Left kidney (tissue), 2 donors: ENCODE data around the gene TEK. TPM values are rescaled to one million over a fixed set of nuclear protein-coding genes. Genes with fewer than 3 reads are reported as not detected.

Experiments used
- DNase-seq: peaks from one replicate; pipeline ENCODE4 v3.0.0-alpha.2; 2013
- polyA plus RNA-seq: library from polyadenylated mRNA; unstranded; fragments of 120-200 nt; gene quantifications from one replicate; pipeline ENCODE4 v1.2.1, GENCODE V29; 2013; ENCODE audit not compliant: insufficient read length

TEK gene
- polyA plus RNA-seq, 1 donor = 34.4 TPM

DNA sequence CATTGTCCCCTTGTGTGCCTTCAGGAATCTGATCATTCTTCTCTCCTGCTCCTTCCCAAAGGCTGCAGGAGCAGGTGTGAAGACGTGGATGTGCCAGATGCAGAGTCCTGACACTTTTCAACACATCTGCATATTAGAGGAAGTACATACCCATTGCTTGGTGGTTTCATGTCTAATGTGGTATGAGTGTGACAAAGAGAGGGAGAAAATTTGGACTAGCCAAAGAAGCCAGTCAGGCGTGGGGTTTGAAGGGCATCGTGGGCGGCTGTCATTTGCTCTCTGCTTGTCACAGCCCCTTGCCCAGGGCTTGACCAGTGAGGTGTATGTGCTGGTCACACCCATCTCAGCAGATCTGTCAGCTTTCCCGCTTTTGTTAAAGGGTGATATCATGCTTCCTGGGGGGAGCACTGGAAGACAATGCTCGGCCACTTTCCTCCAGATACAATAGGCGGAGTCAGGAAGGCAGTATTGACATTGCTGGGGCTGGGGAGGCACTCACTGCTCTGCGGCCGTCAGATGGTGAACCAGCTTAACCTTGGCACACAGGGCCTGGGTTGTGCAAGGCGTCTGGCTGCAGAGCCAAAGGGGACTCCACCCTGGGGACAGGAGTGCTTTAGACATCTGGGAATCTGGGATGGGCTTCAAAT is 8.6 kb downstream of the TEK start:
- DNase-seq = no peak

DNA sequence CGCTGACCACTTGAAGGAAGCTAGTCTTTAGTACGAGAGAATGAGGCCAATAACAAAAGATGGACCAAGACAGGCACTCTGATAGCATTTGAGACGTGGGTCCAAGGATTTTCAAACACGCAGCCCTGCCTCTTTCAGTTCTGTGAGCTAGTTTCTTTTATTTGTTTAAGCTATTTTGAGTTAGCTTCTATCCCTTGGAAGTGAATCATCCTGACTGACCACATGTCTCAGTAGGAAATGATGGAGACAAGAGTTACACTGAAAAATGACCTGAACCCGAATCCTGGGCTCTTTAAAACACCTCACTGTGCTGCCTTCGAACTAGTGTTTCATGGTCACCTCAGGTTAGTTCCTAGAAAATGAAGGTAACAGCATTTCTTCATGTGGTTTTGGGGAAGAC is 9.9 kb downstream of the TEK start:
- DNase-seq = no peak

DNA sequence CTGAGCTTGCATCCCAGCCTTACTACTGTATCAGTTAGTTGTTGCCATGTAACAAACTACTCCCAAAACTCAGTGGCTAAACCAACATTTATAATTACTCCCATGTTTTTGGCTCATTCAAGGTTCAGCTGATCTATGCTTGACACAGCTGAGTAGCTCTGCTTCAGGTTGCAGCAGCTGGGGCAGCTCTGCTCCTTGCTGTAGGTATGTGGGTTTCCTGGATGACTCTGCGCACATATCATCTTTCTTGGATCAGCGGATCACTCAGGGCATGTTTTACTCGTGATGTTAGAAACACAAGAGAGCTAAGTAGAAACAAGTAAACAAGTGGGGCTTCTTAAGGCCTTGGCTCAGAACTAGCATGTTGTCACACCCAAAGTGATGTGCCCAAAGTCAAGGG is 15.1 kb downstream of the TEK start:
- DNase-seq = no peak

DNA sequence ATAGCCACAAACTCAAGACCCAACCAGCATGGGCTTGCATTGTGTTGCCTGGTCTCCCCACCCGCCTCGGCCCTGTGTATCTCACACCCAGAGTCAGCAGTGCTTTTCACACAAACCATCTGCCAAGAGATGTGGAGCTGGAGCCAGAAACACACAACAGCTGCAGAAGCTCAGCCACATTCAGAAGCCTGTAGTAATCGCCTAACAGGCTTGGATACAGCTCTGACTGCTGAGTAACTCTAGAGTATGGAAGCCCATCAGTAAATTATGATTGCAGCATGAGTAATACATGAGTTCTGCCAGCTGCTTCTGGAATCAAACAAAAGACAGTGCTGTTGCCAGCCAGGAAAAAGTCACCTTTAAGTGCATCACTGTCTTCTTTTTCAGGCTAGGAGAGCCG is 16.0 kb downstream of the TEK start:
- DNase-seq = peak; percentile 78

DNA sequence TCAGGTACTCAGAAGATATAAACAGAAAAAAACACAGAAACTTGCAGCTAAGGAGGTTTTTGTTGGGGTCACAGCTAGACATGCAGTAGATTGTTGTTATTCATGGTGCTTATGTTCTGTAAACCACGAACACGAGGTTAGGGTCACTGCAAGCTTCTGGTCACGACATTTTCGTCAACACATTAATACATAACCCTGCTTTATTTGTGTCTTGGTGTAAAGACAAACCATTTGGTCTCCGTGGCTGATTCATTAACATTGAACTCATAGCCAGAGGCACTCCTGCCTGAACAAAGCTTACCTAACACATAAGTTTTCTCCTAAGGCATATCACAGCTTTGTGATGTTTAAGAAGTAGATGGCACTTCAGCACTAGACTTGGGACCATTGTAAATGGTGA is 16.9 kb downstream of the TEK start:
- DNase-seq = no peak

DNA sequence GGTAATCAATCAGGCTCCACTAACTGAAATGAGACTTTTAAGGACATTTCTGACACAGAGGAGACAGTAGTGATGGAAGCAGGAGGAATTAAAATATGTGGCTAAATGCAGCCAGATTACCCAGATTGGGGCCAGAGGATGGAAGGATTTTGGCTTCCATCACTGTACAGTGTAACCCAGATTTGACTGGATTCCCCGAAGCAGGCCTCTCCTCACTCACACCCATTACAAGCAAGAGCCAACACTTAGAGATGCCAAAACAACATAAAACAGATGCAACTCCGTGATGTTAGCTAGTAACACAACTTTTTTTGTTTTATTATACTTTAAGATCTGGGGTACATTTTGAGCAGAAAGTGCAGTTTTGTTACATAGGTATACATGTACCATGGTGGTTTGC is 17.6 kb downstream of the TEK start:
- DNase-seq = no peak

DNA sequence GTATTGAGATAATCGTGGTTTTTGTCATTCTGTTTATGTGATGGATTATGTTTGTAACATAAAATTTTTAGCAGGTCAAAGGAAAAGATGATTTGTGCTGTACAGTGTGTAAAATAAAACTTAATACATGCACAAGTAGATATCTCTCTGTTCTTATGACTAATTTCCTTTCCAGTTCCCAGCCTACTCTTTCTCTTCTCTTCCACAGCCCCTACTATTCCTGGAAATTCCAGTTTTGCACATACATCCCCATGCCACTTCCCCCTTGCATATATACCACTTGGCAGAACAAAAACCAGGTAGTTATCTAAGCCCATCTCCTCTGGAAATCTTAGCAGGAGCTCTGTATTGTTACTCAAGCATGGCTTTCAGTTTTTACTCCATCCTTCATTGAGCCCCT is 20.2 kb downstream of the TEK start:
- no peak for DNase-seq

DNA sequence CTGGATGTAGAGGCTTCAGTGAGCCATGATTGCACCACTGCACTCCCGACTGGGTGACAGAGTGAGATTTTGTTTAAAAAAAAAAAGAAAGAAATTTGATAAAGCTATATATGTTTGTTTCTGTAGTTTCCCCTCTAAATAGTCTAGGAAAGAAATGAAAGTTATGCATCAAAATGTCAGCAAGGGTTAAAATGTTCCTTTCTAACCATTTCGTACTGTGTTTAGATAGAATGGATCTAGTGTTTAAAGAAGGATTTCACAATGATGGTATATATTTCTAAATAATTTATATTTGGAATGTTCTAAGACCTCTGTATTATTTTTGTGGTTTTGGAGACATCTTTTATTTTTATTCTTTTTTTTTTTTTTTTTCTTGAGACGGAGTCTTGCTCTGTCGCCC is 22.7 kb downstream of the TEK start:
- DNase-seq = no peak

DNA sequence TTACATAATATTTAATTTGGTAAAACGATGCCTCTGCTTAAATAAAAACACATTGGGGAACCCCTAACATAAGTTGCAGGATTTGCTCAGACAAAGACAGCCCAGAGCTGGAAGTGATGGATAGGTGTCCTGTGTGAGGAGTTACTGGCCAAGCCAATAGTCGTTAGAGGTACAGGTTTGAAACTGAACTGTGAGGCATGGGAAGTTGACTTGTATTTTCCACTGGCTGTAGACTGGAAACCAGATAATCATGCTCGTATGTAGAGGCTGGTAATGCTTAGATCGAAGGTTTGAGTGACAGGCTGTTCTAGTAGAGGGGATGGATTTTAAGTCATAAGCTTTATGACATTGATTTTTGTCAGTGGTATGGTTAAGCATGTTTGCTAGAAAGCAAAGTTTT is 24.8 kb downstream of the TEK start:
- no peak for DNase-seq

DNA sequence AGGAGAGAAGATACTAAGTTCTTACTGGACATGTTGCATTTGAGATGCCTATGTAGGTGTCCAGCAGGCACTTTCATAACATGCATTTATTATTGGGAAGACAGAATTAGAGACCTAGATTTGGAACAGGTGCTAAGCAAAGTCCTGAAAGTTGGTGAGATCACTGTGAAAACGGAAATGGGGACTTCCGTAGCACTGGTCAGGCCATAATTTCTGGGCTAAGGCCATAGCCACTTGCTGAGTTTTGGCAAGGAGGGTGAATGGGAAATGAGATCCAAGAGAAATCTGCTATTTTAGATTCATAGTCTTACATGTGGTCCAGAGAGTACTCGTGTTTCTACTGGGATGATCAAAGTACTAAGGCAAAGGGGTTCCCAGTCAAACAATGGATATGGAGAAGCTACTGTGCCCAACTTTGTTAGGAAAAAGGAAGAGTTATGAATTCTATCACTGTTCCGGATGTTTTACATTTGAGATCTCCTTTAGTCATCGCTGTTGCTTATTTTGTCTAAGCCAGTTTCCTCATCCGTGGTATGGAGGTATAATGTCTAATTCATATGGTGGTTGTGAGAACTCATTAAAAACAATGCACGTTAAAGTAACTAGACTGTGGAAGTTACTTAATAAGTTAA is 33.4 kb downstream of the TEK start:
- no peak for DNase-seq

DNA sequence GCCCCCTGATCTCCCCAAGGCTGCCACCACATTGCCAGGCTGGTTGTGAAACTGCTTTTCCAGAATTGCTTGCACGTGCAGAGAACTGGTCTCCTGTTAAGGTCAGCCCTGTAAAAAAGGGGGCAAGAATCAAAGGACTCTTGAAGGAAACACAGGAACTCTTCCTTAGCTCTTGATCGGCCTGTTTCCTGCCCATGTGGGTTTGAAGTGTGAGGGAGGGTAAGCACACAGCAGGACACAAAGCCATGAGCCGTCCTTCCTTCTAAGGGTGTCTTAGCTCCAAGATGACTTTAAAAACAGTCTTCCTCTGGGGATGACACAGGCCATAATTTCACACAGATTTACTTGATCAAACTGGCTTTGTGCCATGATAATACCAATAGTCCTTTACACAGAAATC is 36.1 kb downstream of the TEK start:
- DNase-seq = no peak

DNA sequence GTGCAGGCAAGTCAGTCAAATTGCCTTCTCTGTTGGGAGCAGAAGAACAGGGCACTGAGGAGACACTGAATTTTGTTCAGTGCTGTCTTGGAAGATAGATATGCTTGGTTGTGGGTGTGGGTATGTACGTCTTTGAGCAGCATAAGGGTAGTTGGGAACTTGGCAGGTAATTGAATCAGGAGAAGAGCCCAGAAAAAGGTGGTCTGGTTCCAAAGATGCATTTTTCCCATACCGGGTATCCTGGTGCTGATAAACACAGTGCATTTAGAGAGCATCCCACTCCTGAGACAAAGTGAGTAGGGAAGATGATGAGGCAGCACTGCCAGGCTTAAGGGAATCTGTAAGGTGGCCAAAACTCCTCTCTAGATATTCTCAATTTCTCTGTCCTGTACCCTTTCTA is 40.6 kb downstream of the TEK start:
- no peak for DNase-seq

DNA sequence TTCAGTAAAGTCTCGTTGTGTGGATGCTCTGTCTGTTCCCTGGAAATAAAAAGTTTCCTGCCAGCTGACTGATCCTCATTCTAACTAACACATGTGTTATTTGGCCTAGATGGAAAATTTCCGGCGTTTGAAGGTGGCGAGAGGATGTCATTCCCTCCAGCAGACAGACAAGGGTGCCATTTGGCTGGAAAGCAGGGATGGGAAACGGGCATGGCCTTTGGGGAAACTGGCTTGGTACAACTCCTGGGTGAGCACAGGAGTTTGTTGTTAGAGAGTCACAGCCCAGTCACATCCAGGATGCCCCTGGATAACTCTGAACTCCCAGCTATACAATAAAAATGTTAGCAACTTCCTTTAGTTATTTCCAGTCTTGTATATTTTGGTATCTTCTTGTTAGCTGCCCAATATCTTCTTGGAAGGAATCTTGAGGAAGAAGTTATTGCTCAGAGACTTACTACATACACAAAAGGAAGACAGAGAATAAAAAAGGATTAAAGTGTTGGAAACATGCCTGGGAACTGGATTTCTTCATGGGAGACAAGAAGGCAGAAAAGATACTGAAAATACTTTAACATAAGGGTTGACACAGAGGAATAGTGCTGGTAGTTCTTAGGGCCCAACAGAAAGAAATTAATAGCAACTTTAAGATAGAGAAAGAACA is 41.9 kb downstream of the TEK start:
- DNase-seq = no peak

DNA sequence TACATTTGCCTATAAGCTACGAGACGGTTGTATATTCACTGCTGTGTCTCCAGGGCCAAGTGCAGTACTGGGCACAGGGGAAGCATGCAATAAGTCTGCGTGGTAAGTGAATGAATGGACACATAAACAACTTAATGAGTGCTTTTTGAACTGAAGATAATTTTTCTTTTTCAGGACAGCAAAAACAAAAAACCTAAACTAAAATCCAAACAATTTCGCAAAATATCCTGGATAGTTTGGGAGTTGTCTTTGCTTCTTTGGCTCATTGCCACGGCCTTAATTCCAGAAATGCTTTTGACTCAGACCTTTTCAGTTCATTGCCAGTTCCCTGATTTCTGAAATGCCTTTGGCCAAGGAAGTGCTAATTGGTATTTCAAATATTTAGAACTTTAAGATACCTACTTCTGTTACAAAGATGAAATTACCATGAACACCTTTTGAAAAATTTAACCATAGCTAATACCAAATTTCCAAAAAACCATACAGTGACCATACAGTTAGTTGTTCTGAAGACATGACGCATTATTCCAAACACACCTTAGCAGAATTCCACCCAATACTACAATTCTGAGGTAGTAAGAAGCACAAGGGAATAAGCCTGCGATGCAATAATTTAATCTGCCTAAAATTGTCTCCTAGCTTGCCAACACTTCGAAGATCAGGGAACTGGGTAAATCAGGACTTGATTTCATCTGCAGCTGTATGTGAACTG is 42.8 kb downstream of the TEK start:
- DNase-seq = no peak

DNA sequence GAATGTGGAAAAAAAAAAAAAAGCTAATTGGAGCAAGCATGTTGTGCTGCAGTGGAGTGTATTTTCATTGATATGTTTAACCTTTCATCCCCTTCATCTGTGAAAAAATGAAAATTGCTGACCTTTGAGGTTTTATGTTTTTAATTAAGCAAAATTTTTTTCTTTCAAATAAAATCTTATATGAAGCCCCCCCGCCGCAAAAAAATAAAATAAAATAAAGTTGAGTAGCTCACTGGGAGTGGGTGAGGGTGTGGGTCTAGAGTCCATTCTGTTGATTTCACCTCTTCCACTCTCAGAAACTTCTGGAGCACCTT is 43.3 kb downstream of the TEK start:
- no peak for DNase-seq

DNA sequence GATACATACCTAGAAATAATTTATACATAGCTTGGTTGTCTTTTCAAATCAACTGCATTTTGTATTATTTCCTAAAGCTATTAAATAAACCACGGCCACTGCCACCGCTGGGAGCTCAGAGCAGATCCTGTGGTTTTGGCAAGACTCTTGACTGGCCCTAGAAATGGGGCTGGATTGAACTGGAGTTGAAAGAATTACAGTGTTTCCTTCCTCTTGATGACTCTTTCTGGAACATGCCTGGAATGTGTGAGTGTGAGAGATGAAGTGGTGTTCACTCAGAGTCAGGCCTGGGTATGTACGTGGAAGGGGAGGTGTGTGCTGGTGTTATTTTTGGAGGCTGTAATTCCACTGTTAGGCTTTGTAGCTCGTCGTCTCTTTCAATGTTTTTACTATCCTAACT is 45.9 kb downstream of the TEK start:
- DNase-seq = no peak

DNA sequence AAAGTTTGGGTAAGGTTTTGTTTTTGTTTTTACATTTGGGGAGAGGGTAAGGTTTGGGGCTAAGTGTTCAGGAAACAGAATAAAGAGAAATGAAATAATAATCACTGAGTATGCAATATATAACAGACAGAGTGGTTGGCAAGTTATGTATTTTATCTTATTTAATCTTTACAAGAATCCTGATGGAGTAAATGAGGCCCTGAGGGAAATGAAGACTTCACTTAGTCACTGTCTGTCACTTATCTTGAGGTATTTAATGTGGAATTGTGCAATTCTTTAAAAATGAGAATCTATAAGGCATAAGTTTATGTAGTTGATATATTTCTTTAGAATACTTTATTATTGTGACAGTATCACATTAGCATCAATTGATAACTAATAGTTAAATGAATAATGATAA is 48.1 kb downstream of the TEK start:
- DNase-seq = no peak

DNA sequence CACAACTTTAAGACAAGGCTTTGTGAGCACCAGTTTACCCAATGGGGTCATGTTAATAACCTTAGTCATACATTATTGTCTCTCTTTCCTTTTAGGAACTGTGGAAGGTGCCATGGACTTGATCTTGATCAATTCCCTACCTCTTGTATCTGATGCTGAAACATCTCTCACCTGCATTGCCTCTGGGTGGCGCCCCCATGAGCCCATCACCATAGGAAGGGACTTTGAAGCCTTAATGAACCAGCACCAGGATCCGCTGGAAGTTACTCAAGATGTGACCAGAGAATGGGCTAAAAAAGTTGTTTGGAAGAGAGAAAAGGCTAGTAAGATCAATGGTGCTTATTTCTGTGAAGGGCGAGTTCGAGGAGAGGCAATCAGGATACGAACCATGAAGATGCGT is 48.7 kb downstream of the TEK start:
- DNase-seq = no peak

DNA sequence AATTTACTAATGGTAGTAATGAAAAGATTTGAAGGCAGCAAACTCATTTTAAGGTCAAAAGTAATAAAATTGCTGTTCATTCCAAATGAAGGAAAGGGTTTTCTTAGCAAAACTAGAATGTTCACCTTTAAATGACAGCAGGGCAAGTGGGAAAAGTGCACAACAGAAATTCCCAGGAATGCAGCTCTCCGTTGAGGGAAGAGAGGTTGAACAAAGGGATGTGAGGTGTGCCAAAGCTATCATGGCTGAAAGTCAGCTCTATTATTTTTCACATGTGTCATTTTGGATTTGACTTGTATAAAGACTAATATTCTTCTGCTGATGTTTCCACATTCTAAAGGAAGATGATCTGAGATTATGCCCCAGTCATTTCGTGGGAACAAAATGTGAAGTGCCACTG is 51.6 kb downstream of the TEK start:
- no peak for DNase-seq

DNA sequence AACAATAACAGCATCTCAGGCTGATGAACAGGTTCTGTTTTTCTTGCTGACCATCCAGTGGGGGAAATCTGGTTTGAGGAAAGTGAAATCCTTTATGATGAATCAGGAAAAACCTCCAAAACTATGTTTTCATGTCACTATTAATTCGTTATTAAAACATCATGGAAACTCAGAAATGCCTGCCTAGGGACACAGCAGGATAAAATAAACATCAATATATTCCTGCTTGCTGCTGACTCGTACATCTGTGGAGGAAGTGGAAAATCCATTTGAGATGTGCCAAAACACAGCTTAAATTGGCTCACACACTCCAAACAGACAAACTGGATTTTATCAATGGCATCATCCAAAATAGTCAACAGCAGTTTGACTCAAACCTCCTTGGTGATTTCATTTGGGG is 53.0 kb downstream of the TEK start:
- no peak for DNase-seq

DNA sequence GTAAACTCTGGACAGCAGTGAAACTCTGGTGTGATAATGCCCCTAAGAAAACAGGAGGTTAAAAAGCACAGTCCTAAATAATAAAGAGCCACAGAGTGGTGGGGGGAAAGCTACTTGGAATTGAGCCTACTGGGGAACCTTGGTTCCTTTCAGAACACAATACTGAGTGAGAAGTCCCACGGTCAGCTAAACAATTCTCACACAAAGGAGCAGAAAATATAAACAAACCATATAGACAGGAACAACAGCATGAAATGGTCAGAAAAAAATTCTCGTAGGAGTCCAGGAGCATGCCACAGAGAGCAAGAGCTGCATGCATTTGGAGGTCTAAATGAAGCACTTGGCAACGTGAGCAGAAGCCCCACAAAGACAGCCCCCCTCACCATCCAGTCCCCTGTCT is 56.0 kb downstream of the TEK start:
- DNase-seq = no peak

DNA sequence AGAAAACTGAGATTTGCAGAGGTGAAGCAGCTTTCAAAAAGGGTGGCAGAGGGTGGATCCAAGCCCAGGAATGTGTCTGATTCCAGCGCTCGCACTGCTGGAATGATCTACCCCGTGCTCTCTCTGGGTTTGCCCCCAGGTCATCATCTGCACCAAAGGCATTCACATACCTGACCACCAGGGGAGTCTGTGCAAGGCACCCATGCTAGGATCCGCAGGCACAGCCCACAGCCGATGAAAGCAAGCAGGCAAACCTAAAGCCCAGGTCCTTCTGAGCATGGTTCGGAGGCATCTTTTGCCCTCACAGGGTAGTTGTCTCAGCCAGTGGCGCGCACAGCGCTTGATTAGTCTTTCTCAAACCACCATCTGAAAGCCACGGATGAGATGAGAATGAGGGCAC is 56.6 kb downstream of the TEK start:
- no peak for DNase-seq

DNA sequence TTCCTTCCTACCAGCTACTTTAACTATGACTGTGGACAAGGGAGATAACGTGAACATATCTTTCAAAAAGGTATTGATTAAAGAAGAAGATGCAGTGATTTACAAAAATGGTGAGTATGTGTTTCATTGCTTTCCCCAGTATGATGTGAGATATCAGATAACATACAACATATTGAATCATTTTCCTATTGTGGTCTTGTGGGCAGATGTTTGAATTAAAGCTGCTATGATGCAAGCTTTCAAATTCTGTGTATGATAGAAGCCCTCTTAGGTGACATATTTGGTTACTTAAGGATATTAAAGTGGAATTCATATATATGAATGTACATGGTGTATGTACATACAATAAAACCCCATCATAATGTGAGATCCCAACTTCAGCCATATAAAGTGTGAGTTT is 59.5 kb downstream of the TEK start:
- no peak for DNase-seq

DNA sequence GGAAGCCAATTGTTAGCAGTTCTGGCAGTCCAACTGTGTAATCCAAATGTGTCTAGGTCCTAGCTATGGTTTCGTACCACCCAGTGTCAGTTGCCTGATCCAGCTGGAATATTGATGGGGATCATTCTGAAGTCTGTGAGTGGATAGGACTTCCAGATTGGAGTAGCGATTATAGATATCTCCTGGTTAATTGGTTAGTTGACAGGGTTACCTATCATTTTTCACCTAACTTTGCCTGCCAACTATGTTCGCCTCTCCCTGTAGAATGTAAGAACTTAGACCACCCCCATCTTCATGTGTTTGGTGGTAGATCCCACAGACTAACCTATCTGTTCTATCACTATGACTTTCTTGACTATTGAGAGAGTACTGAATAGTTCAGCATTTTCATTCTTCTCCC is 59.9 kb downstream of the TEK start:
- no peak for DNase-seq
